Measurements from ENCODE around the gene MLLT3.
"Not testable (repeated sequence)": the region's sequence is repeated elsewhere in the genome, so short reads cannot be mapped to it uniquely, and the experiment has no call there.

MLLT3 gene

GRCh38 chr9:20622330-20623020 lies at the start of gene MLLT3:
MLLT3 (minus strand) TSS chr9:20622499.
- DNase-seq, result peak; percentile 98

DNA sequence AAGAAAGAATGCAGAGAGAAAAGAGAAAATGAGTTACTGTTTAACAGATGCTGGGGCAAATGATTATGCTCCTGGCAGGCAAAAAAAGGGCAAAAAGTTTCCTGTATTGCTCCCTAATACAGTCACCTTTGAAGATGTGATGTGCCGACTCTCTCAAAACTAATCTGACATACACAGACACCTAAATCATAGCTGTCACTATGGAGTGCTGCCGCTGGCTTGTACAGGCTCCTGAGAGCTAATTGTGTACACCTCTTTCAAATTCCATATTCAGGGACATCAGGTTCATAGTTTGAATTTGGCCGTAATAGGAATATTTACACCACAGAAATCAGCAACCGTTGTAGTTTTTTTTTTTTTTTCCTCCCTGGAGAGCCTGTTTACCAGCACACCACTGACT lies 49.3 kb upstream of the MLLT3 start:
- no peak for DNase-seq

GRCh38 chr9:20670395-20670794 lies 48.1 kb upstream of the MLLT3 start:
- DNase-seq, result no peak

DNA sequence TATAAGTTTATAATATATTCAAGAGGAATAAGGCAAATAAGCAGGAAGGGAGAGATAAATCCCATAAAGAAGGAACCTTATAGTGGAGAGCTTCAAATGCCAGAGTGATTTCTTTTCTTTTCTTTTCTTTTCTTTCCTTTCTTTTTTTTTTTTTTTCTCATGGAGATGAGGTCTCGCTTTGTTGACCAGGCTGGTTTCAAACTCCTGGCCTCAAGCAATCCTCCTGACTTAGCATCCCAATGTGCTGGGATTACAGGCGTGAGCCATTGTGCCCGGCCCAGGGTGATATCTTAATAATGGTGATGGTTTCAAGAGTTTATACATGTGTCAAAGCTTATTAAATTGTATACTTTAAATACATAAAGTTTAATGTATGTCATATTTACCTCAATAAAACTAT lies 42.2 kb upstream of the MLLT3 start:
- no peak for DNase-seq

- DNase-seq, result no peak
Measured at GRCh38 chr9:20663133-20663532, 40.8 kb upstream of the MLLT3 start.

GRCh38 chr9:20662156-20662555 lies 39.9 kb upstream of the MLLT3 start:
- no peak for DNase-seq

DNA sequence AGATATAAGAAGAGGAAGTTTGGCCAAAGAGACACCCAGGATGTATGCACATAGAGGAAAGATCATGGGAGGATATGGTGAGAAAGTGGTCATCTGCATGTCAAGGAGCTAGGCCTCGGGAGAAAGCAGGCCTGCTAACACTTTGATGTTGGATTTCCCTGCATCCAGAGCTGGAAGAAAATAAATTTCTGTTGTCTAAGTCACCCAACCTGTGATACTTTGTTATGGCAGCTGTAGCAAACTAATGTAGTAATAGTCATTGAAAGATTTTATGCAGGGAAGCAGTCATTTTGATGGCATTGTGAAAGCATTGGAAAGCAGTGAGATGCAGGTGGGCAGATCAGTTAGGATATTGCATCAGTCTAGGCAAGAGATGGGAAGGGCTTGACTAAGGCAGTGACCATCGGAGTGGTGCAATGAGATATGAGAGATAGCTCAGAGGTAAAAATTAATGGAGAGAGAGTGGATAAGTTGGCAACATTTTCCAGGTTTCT lies 37.2 kb upstream of the MLLT3 start:
- peak; percentile 29 for DNase-seq

DNA sequence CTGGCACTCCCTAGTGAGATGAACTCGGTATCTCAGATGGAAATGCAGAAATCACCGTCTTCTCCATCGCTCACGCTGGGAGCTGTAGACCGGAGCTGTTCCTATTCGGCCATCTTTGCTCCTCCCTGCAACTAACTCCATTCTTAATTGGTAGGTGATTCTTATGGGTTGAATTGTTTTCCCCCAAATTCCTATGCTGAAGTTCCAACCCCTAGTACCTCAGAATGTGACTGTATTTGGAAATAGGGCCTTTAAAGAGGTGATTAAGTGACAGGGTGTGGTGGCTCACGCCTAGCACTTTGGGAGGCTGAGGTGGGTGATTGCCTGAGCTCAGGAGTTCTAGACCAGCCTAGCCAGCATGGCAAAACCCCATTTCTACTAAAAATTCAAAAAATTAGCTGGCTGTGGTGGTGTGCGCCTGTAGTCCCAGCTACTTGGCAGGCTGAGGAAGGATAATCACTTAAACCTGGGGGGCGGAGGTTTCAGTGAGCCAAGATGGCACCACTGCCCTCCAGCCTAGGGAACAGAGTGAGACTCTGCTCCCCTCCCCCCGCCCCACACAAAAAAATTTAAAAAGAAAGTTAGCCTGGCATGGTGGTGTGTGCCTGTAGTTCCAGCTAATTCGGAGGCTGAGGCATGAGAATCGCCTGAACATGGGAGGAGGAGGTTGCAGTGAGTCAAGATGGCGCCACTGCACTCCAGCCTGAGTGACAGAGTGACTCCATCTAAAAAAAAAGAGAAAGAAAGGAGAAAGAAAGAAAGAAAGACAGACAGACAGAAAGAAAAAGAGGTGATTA lies 36.6 kb upstream of the MLLT3 start:
- peak; percentile 15 for DNase-seq

DNA sequence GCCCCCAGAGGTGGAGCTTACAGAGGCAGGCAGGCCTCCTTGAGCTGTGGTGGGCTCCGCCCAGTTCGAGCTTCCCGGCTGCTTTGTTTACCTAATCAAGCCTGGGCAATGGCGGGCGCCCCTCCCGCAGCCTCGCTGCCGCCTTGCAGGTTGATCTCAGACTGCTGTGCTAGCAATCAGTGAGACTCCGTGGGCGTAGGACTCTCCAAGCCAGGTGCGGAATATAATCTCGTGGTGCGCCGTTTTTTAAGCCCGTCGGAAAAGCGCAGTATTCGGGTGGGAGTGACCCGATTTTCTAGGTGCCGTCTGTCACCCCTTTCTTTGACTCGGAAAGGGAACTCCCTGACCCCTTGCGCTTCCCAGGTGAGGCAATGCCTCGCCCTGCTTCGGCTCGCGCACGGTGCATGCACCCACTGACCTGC lies 36.0 kb upstream of the MLLT3 start:
- DNase-seq, result not testable (repeated sequence)

DNA sequence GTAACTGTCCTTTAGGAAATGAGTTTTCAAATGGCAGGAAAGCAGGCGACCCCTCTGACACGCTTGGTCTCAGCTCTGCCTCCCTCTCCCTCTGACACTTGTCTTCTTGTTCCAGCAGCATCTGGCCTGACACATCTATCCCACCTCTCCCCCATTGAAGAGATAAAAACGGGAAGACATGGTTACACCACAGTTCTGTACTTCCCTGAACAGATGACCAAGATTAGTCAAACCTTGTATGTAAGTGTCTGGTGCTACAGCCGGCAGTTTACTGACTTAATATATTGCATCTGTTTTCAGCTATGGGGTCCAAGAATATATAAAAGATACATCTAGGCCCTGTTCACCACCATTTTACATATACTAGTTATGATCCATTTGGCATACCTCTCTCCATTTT lies 29.6 kb upstream of the MLLT3 start:
- DNase-seq, result peak; percentile 27

DNA sequence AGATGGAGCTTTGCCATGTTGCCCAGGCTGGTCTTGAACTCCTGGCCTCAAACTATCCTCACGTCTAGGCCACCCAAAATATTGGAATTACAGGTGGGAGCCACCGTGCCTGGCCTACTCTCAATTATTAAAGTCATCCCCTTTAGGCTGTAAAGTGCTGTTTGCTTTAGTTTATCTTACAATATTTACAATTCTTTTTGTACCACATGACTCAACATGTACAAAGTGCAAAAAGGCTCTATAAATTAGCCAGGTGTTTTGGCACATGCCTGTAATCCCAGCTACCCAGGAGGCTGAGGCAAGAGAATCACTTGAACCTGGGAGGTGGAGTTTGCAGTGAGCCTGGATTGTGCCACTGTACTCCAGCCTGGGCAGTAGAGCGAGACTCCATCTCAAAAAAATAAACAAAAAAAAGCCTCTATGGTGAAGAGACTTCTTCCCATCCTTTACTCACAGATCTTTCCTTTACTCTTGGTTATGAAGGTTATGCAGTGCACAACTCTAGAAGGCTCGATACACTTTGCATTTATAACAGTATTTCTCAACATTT lies 28.5 kb upstream of the MLLT3 start:
- DNase-seq, result no peak

GRCh38 chr9:20650313-20650712 lies 28.0 kb upstream of the MLLT3 start:
- no peak for DNase-seq

- no peak for DNase-seq
Measured at GRCh38 chr9:20649381-20649780, 27.1 kb upstream of the MLLT3 start.

- no peak for DNase-seq
Measured at GRCh38 chr9:20646656-20647055, 24.4 kb upstream of the MLLT3 start.

DNA sequence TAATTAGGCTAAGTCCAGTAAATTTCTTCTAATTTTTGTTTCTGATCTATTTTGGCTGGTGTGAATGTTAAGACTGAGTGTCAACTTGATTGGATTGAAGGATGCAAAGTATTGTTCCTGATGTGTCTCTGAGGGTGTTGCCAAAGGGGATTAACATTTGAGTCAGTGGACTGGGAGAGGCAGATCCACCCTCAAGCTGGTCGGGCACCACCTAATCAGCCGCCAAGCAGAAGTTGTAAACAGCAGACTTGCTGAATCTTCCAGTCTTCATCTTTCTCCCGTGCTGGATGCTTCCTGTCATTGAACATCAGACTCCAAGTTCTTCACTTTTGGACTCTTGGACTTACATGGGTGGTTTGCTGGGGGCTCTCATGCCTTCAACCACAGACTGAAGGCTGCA lies 21.4 kb upstream of the MLLT3 start:
- no peak for DNase-seq

DNA sequence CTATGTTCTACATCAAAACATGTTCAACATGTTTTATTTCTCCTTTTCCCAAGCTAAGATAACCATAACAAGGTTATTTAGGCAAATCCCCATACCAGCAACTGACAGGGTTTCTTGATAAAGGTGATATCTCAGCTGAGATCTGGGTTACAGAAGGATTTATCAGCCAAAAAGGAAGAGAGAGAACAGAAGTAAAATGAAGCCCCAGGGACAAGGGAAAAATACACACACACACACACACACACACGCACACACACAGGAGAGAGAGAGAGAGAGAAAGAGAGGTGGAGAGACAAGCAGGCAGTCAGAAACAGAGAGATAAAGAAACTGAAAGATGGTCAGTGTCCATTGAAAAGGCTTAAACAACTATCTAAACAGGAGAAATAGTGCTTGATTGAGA lies 19.7 kb upstream of the MLLT3 start:
- DNase-seq, result peak; percentile 19

DNA sequence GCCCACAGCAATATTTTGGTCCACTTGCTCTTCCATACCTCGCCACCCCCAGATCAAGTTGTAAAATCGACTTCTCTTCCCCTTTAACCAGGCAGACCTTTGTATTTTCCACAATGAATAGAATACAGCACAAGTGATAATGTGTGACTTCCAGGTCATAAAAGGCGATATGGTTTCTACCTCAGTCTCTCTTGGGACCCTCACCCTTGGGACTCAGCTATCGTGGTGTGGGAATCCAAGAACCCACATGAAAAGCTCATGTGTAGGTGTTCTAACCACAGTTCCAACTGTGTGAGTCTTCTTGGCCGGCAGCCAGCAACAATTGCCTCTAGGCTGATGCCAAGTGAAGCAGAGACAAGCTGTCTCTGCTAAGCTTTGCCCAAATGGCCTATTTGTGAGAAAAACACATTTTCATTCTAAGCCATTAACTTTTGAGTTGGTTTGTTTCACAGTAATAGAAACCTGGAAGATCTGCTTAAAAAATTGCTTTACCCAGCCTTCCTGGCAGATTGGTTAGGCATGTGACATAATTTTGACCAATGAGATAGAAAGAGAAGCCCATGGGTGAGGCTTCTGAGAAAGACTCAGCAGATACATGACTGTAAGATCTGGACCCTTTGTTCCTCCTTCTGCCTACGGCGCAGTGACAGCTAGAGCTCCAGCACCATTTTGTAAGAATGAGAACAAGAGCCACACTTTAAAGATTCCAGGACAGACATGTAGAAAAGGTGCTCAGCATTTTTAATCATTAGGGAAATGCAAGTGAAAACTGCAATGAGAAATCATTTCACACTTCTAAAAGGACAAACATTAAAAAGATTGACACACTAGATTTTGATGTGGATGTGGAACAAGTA lies 18.3 kb upstream of the MLLT3 start:
- DNase-seq, result peak; percentile 72

DNA sequence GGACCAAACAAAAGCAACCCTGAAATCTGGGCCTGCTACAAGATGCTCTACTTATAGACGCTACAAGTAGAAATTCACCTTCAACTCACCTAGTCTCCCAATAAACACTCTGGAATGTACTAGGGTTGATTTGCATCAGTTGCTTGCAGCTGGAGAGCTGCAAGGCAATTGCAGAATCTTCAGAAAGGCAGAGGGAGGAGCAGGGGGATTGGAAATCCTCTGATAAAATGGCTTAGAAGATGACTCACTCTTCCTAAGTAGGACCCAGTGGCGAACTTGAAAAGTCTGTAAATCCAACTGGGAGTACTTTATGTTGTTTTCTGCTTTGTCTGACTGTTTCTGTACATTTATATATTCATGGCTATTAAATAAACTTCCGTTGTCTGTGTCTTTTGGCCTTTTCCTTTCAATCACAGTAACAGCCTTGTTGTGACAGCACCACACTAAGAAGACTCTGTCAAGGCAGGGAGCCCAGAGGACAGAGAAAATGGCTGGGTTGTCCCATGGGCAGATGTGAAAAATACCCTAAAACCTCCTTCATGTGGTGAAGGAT lies 14.7 kb upstream of the MLLT3 start:
- DNase-seq, result no peak

GRCh38 chr9:20634895-20635294 lies 12.6 kb upstream of the MLLT3 start:
- DNase-seq, result no peak

DNA sequence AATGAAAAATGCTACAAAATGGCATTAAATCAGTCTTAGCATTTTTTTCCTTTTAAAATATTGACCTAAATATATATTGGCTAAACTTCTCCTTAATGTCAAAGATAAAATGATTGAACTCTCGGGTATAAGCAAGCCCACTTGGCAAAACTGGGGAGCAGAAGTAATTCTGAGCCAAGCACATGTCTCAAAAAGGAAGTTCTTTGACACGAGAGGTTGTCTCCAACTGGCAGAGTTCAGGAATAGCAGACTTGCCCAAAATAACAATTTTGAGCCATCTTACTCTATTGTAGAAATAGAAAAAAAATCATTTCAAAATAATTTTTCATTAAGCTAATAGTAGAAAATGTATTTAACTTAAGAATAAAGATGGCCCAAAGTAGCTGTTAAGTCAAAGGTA lies 10.4 kb upstream of the MLLT3 start:
- peak; percentile 18 for DNase-seq

- DNase-seq, result no peak
Measured at GRCh38 chr9:20630241-20630943, 8.1 kb upstream of the MLLT3 start.

DNA sequence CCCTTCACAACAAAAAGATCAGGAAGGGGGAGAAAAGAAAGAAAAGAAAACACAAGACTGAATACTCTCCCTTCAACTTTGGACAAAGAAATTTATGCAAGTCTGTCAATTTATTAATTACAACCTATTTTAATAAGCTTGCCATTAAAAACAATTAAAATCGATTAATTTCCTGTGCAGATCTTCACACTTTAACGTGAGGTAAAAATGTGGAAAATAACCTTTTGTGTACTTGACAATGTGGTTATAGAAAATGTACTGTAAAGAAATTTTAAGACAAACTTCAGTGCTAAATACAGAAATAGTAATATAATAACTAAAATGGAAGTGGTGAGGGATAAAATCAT lies 2.7 kb upstream of the MLLT3 start:
- DNase-seq, result no peak
